ENCODE measurements around the gene PRDM13. TPM values are rescaled to one million over a fixed set of nuclear protein-coding genes. Genes with fewer than 3 reads are reported as not detected.

The PRDM13 gene
- polyA plus RNA-seq, 2 donors = 0.01 TPM; not detected in 1

- peaks cover 0 to 6% of the 10 kb centered on the region in 2 donors for H3K9me3 ChIP-seq (ENCODE audit: control insufficient read depth in 2 of 2, insufficient read depth in 1 of 2, low read depth in 1 of 2, low read length in 1 of 2)
- H3K27me3 ChIP-seq (ENCODE audit: control insufficient read depth in 1 of 2, insufficient read depth in 2 of 2, low read length in 2 of 2) = peaks cover 11 to 35% of the 10 kb centered on the region in 2 donors
- 11 to 14% methylated on average over 24 of the region's 24 CpGs for WGBS, 2 donors
- H3K4me1 ChIP-seq (ENCODE audit: control insufficient read depth in 2 of 2, insufficient read depth in 2 of 2, low read length in 1 of 2) = peaks cover 5 to 13% of the 10 kb centered on the region in 2 donors
- H3K27ac ChIP-seq (ENCODE audit: low read depth in 2 of 2, low read length in 1 of 2) = no peak overlapping the region
- H3K4me3 ChIP-seq (ENCODE audit: low read depth in 1 of 2, low read length in 2 of 2) = no peak overlapping the region
- no peaks in the 10 kb centered on the region for H3K36me3 ChIP-seq (ENCODE audit: control insufficient read depth in 2 of 2, insufficient read depth in 2 of 2, low read length in 1 of 2)
Observed at GRCh38 chr6:99608886-99609482, 2.4 kb downstream of the PRDM13 start.

GRCh38 chr6:99609905-99610489 is 3.4 kb downstream of the PRDM13 start:
- WGBS, 2 donors = 16 to 18% methylated on average over 2 of the region's 2 CpGs
- Histone ChIP-seq H3K36me3 (ENCODE audit: control insufficient read depth in 2 of 2, insufficient read depth in 2 of 2, low read length in 1 of 2) (no peaks in the 10 kb centered on the region), H3K4me3 (ENCODE audit: low read depth in 1 of 2, low read length in 2 of 2) (no peak overlapping the region), H3K4me1 (ENCODE audit: control insufficient read depth in 2 of 2, insufficient read depth in 2 of 2, low read length in 1 of 2) (peaks cover 11 to 20% of the 10 kb centered on the region in 2 donors), H3K9me3 (ENCODE audit: control insufficient read depth in 2 of 2, insufficient read depth in 1 of 2, low read depth in 1 of 2, low read length in 1 of 2) (peaks cover 0 to 10% of the 10 kb centered on the region in 2 donors), H3K27ac (ENCODE audit: low read depth in 2 of 2, low read length in 1 of 2) (no peak overlapping the region), H3K27me3 (ENCODE audit: control insufficient read depth in 1 of 2, insufficient read depth in 2 of 2, low read length in 2 of 2) (peaks cover 11 to 37% of the 10 kb centered on the region in 2 donors)

GRCh38 chr6:99611148-99611547 is 4.5 kb downstream of the PRDM13 start:
- no peaks in the 10 kb centered on the region for H3K36me3 ChIP-seq (ENCODE audit: control insufficient read depth in 2 of 2, insufficient read depth in 2 of 2, low read length in 1 of 2)
- no peak overlapping the region for H3K4me3 ChIP-seq (ENCODE audit: low read depth in 1 of 2, low read length in 2 of 2)
- peaks cover 0 to 10% of the 10 kb centered on the region in 2 donors for H3K9me3 ChIP-seq (ENCODE audit: control insufficient read depth in 2 of 2, insufficient read depth in 1 of 2, low read depth in 1 of 2, low read length in 1 of 2)
- peaks cover 9 to 33% of the 10 kb centered on the region in 2 donors for H3K27me3 ChIP-seq (ENCODE audit: control insufficient read depth in 1 of 2, insufficient read depth in 2 of 2, low read length in 2 of 2)
- H3K27ac ChIP-seq (ENCODE audit: low read depth in 2 of 2, low read length in 1 of 2) = no peak overlapping the region
- 4 to 7% methylated on average over 3 of the region's 3 CpGs for WGBS, 2 donors
- H3K4me1 ChIP-seq (ENCODE audit: control insufficient read depth in 2 of 2, insufficient read depth in 2 of 2, low read length in 1 of 2) = peaks cover 11 to 20% of the 10 kb centered on the region in 2 donors

DNA sequence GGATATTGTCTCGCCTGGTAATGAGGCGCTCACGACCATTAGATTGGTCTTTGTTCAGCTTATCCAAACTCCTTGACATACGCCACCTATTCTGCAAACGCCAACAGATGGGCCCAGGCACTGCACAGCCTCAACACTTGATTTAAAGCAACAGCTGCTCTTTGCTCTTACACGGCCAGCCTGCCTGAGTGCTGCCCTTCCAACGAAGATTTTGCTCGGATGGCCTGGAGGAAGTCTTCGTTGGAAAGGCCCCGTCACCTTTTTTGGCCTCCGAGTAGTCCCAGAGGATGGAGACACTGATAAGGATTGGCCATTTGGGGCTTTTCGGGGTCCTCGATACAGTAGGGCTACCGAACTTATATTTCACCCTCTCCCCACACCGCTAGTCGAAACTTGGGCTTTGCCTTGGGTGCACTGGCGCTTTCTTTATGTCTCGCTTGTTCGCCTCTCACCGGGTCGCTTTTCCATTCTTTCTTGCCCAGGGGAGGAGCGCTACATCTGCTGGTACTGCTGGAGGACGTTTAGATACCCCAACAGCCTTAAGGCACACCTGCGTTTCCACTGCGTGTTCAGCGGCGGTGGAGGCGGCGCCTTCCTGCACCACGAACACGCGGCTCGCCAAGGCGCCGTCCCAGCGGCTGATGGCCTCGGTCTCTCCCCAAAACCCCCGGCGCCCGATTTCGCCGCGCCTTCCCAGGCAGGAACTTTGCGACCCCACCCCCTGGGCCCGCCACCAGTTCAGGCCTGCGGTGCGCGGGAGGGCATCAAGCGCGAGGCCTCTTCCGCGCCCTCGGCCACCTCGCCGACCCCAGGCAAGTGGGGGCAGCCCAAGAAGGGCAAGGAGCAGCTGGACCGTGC is 6.1 kb downstream of the PRDM13 start:
- Histone ChIP-seq H3K27ac (ENCODE audit: low read depth in 2 of 2, low read length in 1 of 2) (no peak overlapping the region), H3K4me1 (ENCODE audit: control insufficient read depth in 2 of 2, insufficient read depth in 2 of 2, low read length in 1 of 2) (peaks cover 8 to 19% of the 10 kb centered on the region in 2 donors), H3K27me3 (ENCODE audit: control insufficient read depth in 1 of 2, insufficient read depth in 2 of 2, low read length in 2 of 2) (peaks cover 9 to 35% of the 10 kb centered on the region in 2 donors), H3K4me3 (ENCODE audit: low read depth in 1 of 2, low read length in 2 of 2) (peak overlapping the region; percentile 32 to 49), H3K9me3 (ENCODE audit: control insufficient read depth in 2 of 2, insufficient read depth in 1 of 2, low read depth in 1 of 2, low read length in 1 of 2) (peaks cover 0 to 10% of the 10 kb centered on the region in 2 donors), H3K36me3 (ENCODE audit: control insufficient read depth in 2 of 2, insufficient read depth in 2 of 2, low read length in 1 of 2) (no peaks in the 10 kb centered on the region)
- WGBS, 2 donors = 12 to 17% methylated on average over 56 of the region's 56 CpGs

DNA sequence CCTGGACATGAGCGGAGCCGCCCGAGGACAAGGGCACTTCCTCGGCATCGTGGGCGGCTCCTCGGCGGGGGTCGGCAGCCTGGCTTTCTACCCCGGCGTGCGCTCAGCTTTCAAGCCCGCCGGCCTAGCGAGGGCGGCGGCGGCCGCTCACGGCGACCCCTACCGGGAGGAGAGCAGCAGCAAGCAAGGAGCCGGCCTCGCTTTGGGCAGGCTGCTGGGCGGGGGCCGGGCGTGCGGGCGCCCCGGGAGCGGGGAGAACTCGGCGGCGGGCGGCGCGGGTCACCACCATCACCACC is 6.7 kb downstream of the PRDM13 start:
- Histone ChIP-seq H3K27me3 (ENCODE audit: control insufficient read depth in 1 of 2, insufficient read depth in 2 of 2, low read length in 2 of 2) (peaks cover 13 to 33% of the 10 kb centered on the region in 2 donors), H3K4me3 (ENCODE audit: low read depth in 1 of 2, low read length in 2 of 2) (peak overlapping the region; percentile 43 to 49)
- 1 to 4% methylated on average over 22 to 37 of the region's 37 CpGs for WGBS, 2 donors

DNA sequence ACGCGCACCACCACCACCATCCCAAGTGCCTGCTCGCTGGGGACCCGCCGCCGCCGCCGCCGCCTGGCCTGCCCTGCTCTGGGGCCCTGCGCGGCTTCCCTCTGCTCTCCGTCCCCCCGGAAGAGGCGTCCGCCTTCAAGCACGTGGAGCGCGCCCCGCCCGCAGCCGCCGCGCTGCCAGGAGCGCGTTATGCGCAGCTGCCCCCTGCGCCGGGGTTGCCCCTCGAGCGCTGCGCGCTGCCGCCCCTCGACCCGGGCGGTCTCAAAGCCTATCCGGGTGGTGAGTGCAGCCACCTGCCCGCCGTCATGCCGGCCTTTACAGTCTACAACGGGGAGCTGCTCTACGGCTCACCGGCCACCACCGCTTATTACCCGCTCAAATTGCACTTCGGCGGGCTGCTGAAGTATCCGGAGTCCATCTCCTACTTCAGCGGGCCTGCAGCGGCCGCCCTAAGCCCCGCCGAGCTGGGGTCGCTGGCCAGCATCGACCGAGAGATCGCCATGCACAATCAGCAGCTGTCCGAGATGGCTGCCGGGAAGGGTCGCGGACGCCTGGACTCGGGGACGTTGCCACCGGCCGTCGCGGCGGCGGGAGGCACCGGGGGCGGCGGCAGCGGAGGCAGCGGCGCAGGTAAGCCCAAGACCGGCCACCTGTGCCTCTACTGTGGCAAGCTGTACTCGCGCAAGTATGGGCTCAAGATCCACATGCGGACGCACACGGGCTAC is 7.2 kb downstream of the PRDM13 start:
- 2 to 3% methylated on average over 66 to 82 of the region's 82 CpGs for WGBS, 2 donors
- Histone ChIP-seq H3K9me3 (ENCODE audit: control insufficient read depth in 2 of 2, insufficient read depth in 1 of 2, low read depth in 1 of 2, low read length in 1 of 2) (peaks cover 0 to 16% of the 10 kb centered on the region in 2 donors), H3K4me1 (ENCODE audit: control insufficient read depth in 2 of 2, insufficient read depth in 2 of 2, low read length in 1 of 2) (peaks cover 8 to 19% of the 10 kb centered on the region in 2 donors), H3K27me3 (ENCODE audit: control insufficient read depth in 1 of 2, insufficient read depth in 2 of 2, low read length in 2 of 2) (peaks cover 13 to 35% of the 10 kb centered on the region in 2 donors), H3K4me3 (ENCODE audit: low read depth in 1 of 2, low read length in 2 of 2) (peak overlapping the region; percentile 43 to 49), H3K27ac (ENCODE audit: low read depth in 2 of 2, low read length in 1 of 2) (no peak overlapping the region), H3K36me3 (ENCODE audit: control insufficient read depth in 2 of 2, insufficient read depth in 2 of 2, low read length in 1 of 2) (no peaks in the 10 kb centered on the region)

More for the DNA sequence above, 6.7 kb downstream of the PRDM13 start:
- Histone ChIP-seq H3K27ac (ENCODE audit: low read depth in 2 of 2, low read length in 1 of 2) (no peak overlapping the region), H3K4me1 (ENCODE audit: control insufficient read depth in 2 of 2, insufficient read depth in 2 of 2, low read length in 1 of 2) (peaks cover 8 to 19% of the 10 kb centered on the region in 2 donors), H3K36me3 (ENCODE audit: control insufficient read depth in 2 of 2, insufficient read depth in 2 of 2, low read length in 1 of 2) (no peaks in the 10 kb centered on the region), H3K9me3 (ENCODE audit: control insufficient read depth in 2 of 2, insufficient read depth in 1 of 2, low read depth in 1 of 2, low read length in 1 of 2) (peaks cover 0 to 11% of the 10 kb centered on the region in 2 donors)

- Histone ChIP-seq H3K36me3 (ENCODE audit: control insufficient read depth in 2 of 2, insufficient read depth in 2 of 2, low read length in 1 of 2) (no peaks in the 10 kb centered on the region), H3K27ac (ENCODE audit: low read depth in 2 of 2, low read length in 1 of 2) (no peak overlapping the region), H3K9me3 (ENCODE audit: control insufficient read depth in 2 of 2, insufficient read depth in 1 of 2, low read depth in 1 of 2, low read length in 1 of 2) (peaks cover 0 to 20% of the 10 kb centered on the region in 2 donors), H3K4me1 (ENCODE audit: control insufficient read depth in 2 of 2, insufficient read depth in 2 of 2, low read length in 1 of 2) (peaks cover 8 to 21% of the 10 kb centered on the region in 2 donors), H3K27me3 (ENCODE audit: control insufficient read depth in 1 of 2, insufficient read depth in 2 of 2, low read length in 2 of 2) (peaks cover 13 to 36% of the 10 kb centered on the region in 2 donors), H3K4me3 (ENCODE audit: low read depth in 1 of 2, low read length in 2 of 2) (peak overlapping the region; percentile 43 to 49)
- 4 to 6% methylated on average over 55 of the region's 55 CpGs for WGBS, 2 donors
Observed at GRCh38 chr6:99614430-99615186, 8.0 kb downstream of the PRDM13 start.

GRCh38 chr6:99617131-99617530 is 10.5 kb downstream of the PRDM13 start:
- H3K4me3 ChIP-seq (ENCODE audit: low read depth in 1 of 2, low read length in 2 of 2) = no peak overlapping the region
- H3K9me3 ChIP-seq (ENCODE audit: control insufficient read depth in 2 of 2, insufficient read depth in 1 of 2, low read depth in 1 of 2, low read length in 1 of 2) = peaks cover 0 to 20% of the 10 kb centered on the region in 2 donors
- H3K4me1 ChIP-seq (ENCODE audit: control insufficient read depth in 2 of 2, insufficient read depth in 2 of 2, low read length in 1 of 2) = peaks cover 8 to 21% of the 10 kb centered on the region in 2 donors
- H3K36me3 ChIP-seq (ENCODE audit: control insufficient read depth in 2 of 2, insufficient read depth in 2 of 2, low read length in 1 of 2) = no peaks in the 10 kb centered on the region
- peaks cover 16 to 34% of the 10 kb centered on the region in 2 donors for H3K27me3 ChIP-seq (ENCODE audit: control insufficient read depth in 1 of 2, insufficient read depth in 2 of 2, low read length in 2 of 2)
- WGBS, 2 donors = 42 to 54% methylated on average over 2 of the region's 2 CpGs
- H3K27ac ChIP-seq (ENCODE audit: low read depth in 2 of 2, low read length in 1 of 2) = no peak overlapping the region

Data from esophagus (tissue), 2 donors.